Measurements from ENCODE around the gene SPRY4. TPM values are rescaled to one million over a fixed set of nuclear protein-coding genes. Genes with fewer than 3 reads are reported as not detected.
A peak's percentile ranks its signal among the peaks of the same experiment; 100 is the strongest.

SPRY4 gene
- total RNA-seq, 1 donor: 5.4 TPM

- H3K27ac ChIP-seq (ENCODE audit: low read depth, low read length): no peak overlapping the region
- DNase-seq (ENCODE audit: insufficient read length, low spot score, missing footprints): no peak
- no peak overlapping the region for H2AFZ ChIP-seq (ENCODE audit: low read length)
- no peaks in the 10 kb centered on the region for H3K27me3 ChIP-seq (ENCODE audit: insufficient read depth, low read length)
- peaks cover 29% of the 10 kb centered on the region for H3K4me1 ChIP-seq (ENCODE audit: insufficient read depth, low read length)
- peaks cover 52% of the 10 kb centered on the region for H3K79me2 ChIP-seq (ENCODE audit: insufficient read depth, low read length)
- no peak for TF ChIP-seq CTCF (IDR thresholded peaks at IDR 0.05; ENCODE audit: extremely low read depth, low read depth, low read length)
- no peak overlapping the region for H3K4me2 ChIP-seq (ENCODE audit: insufficient read depth, low read length)
- no peaks in the 10 kb centered on the region for H4K20me1 ChIP-seq (ENCODE audit: insufficient read depth, low read length)
- H3K4me3 ChIP-seq (ENCODE audit: insufficient read depth, low read length): no peak overlapping the region
- no peaks in the 10 kb centered on the region for H3K9me3 ChIP-seq (ENCODE audit: low read depth, low read length)
- H3K36me3 ChIP-seq (ENCODE audit: insufficient read depth, low read length): no peaks in the 10 kb centered on the region
These were observed 5.2 kb upstream of the SPRY4 start for GRCh38 chr5:142330026-142330425.

GRCh38 chr5:142327111-142327842, 2.5 kb upstream of the SPRY4 start:
- Histone ChIP-seq H3K79me2 (ENCODE audit: insufficient read depth, low read length) (peaks cover 77% of the 10 kb centered on the region), H3K4me3 (ENCODE audit: insufficient read depth, low read length) (peak overlapping the region; percentile 21), H3K4me1 (ENCODE audit: insufficient read depth, low read length) (peaks cover 37% of the 10 kb centered on the region)

GRCh38 chr5:142326480-142326938, 1.7 kb upstream of the SPRY4 start:
- no peak for TF ChIP-seq CTCF (IDR thresholded peaks at IDR 0.05; ENCODE audit: extremely low read depth, low read depth, low read length)
- DNase-seq (ENCODE audit: insufficient read length, low spot score, missing footprints): peak; percentile 42
- no peaks in the 10 kb centered on the region for H3K9me3 ChIP-seq (ENCODE audit: low read depth, low read length)
- H3K27me3 ChIP-seq (ENCODE audit: insufficient read depth, low read length): no peaks in the 10 kb centered on the region
- peak overlapping the region; percentile 59 for H3K27ac ChIP-seq (ENCODE audit: low read depth, low read length)
- H3K4me2 ChIP-seq (ENCODE audit: insufficient read depth, low read length): peak overlapping the region; percentile 93
- H3K79me2 ChIP-seq (ENCODE audit: insufficient read depth, low read length): peaks cover 77% of the 10 kb centered on the region
- peak overlapping the region; percentile 89 for H3K4me3 ChIP-seq (ENCODE audit: insufficient read depth, low read length)
- peak overlapping the region; percentile 59 for H2AFZ ChIP-seq (ENCODE audit: low read length)
- H4K20me1 ChIP-seq (ENCODE audit: insufficient read depth, low read length): peaks cover 10% of the 10 kb centered on the region
- H3K4me1 ChIP-seq (ENCODE audit: insufficient read depth, low read length): peaks cover 43% of the 10 kb centered on the region
- no peaks in the 10 kb centered on the region for H3K36me3 ChIP-seq (ENCODE audit: insufficient read depth, low read length)

More at GRCh38 chr5:142327111-142327842, 2.5 kb upstream of the SPRY4 start:
- peak overlapping the region; percentile 49 for H3K4me2 ChIP-seq (ENCODE audit: insufficient read depth, low read length)
- TF ChIP-seq CTCF (IDR thresholded peaks at IDR 0.05; ENCODE audit: extremely low read depth, low read depth, low read length): peak; percentile 10
- no peaks in the 10 kb centered on the region for H3K27me3 ChIP-seq (ENCODE audit: insufficient read depth, low read length)
- H3K9me3 ChIP-seq (ENCODE audit: low read depth, low read length): no peaks in the 10 kb centered on the region
- peak overlapping the region; percentile 70 for H2AFZ ChIP-seq (ENCODE audit: low read length)
- no peaks in the 10 kb centered on the region for H3K36me3 ChIP-seq (ENCODE audit: insufficient read depth, low read length)
- H3K27ac ChIP-seq (ENCODE audit: low read depth, low read length): peak overlapping the region; percentile 59
- DNase-seq (ENCODE audit: insufficient read length, low spot score, missing footprints): peak; percentile 93
- H4K20me1 ChIP-seq (ENCODE audit: insufficient read depth, low read length): peaks cover 7% of the 10 kb centered on the region

GRCh38 chr5:142325725-142326479, 1.1 kb upstream of the SPRY4 start:
- Histone ChIP-seq H3K4me2 (ENCODE audit: insufficient read depth, low read length) (peak overlapping the region; percentile 93), H3K27ac (ENCODE audit: low read depth, low read length) (peak overlapping the region; percentile 95), H3K9me3 (ENCODE audit: low read depth, low read length) (no peaks in the 10 kb centered on the region), H4K20me1 (ENCODE audit: insufficient read depth, low read length) (peaks cover 16% of the 10 kb centered on the region), H3K27me3 (ENCODE audit: insufficient read depth, low read length) (no peaks in the 10 kb centered on the region), H3K36me3 (ENCODE audit: insufficient read depth, low read length) (no peaks in the 10 kb centered on the region), H3K4me3 (ENCODE audit: insufficient read depth, low read length) (peak overlapping the region; percentile 89), H3K4me1 (ENCODE audit: insufficient read depth, low read length) (peaks cover 49% of the 10 kb centered on the region), H2AFZ (ENCODE audit: low read length) (peak overlapping the region; percentile 75), H3K79me2 (ENCODE audit: insufficient read depth, low read length) (peaks cover 77% of the 10 kb centered on the region)
- no peak for TF ChIP-seq CTCF (IDR thresholded peaks at IDR 0.05; ENCODE audit: extremely low read depth, low read depth, low read length)
- DNase-seq (ENCODE audit: insufficient read length, low spot score, missing footprints): no peak

Data from osteoblast (primary cell).